Endothelial cell of umbilical vein (primary cell): ENCODE measurements around the gene CDKN2B-AS1. TPM values are rescaled to one million over a fixed set of nuclear protein-coding genes. Genes with fewer than 3 reads are reported as not detected.

Source experiments
- BruUV-seq: library from RNA; stranded (reverse); fragments of 400-500 nt; replicated peaks from 2 replicates; lab custom pipeline; 2021; lab: Mats Ljungman, UMichigan
- CTCF ChIA-PET: fragments of 300-600, 350-600 bp; sonication (Branson Sonifier 250); formaldehyde crosslinking; loops from one replicate; lab custom pipeline; 2021; ENCODE audit warnings: antibody characterized with exemption, inconsistent platforms; lab: Charles Lee
- POLR2A ChIA-PET: fragments of 300-600, 350-600 bp; sonication (Branson Sonifier 250); formaldehyde crosslinking; loops from one replicate; lab custom pipeline; 2021; ENCODE audit warnings: antibody characterized with exemption, inconsistent platforms; lab: Charles Lee
- DNase-seq: peaks from one replicate; pipeline ENCODE4 v3.0.0-alpha.2; 2011; ENCODE audit warnings: low read depth, low spot score
- FAIRE-seq: peaks from 2 replicates; lab custom pipeline; 2011; peaks lifted over from hg19 to GRCh38; lab: Jason Lieb, UNC
- H2AFZ ChIP-seq: 2 replicates; pipeline ENCODE4 v1.6.0; 2012; ENCODE audit warnings: low read depth, low read length, control low read depth, inconsistent platforms
- H3K27ac ChIP-seq: 2 replicates; pipeline ENCODE4 v1.5.1; 2011; ENCODE audit warnings: low read depth, mild to moderate bottlenecking, control low read depth, low read length, moderate library complexity; ENCODE audit not compliant: insufficient read depth
- H3K27me3 ChIP-seq, 2 experiments: 2 replicates each; pipeline versions ENCODE4 v1.6.0 to v1.6.1; 2011; ENCODE audit warnings: low read length in 2 of 2, mixed read lengths in 1 of 2; ENCODE audit not compliant: control insufficient read depth in 2 of 2, insufficient read depth in 2 of 2
- H3K36me3 ChIP-seq, 2 experiments: 2 replicates in 1 of 2; 3 replicates in 1 of 2; pipeline ENCODE4 v1.5.1; 2011; ENCODE audit warnings: low read length in 2 of 2, mild to moderate bottlenecking in 1 of 2, moderate library complexity in 1 of 2; ENCODE audit not compliant: control insufficient read depth in 2 of 2, insufficient read depth in 2 of 2; ENCODE audit errors: extremely low read depth in 1 of 2
- H3K4me1 ChIP-seq: 3 replicates; pipeline ENCODE4 v1.5.1; 2011; ENCODE audit warnings: mild to moderate bottlenecking, low read length; ENCODE audit not compliant: control insufficient read depth, insufficient read depth; ENCODE audit errors: extremely low read depth
- H3K4me2 ChIP-seq: 2 replicates; pipeline ENCODE4 v1.6.1; 2011; ENCODE audit warnings: low read length, control low read depth, mixed read lengths; ENCODE audit not compliant: insufficient read depth
- H3K4me3 ChIP-seq, 3 experiments: fragments of 200-600 bp in 1 of 3; sonication (generic), shearing (Covaris generic) in 1 of 3; replicated peaks in 1 of 3; 2 replicates each; pipeline ENCODE4 v1.5.1; 2011 to 2016; ENCODE audit warnings: control low read depth in 3 of 3, low read length in 3 of 3, mild to moderate bottlenecking in 2 of 3, inconsistent platforms in 1 of 3, low read depth in 1 of 3, moderate library complexity in 1 of 3; ENCODE audit not compliant: insufficient read depth in 1 of 3
- H3K79me2 ChIP-seq: 2 replicates; pipeline ENCODE4 v1.6.0; 2012; ENCODE audit warnings: low read length, inconsistent platforms; ENCODE audit not compliant: control insufficient read depth, insufficient read depth
- H3K9ac ChIP-seq: replicated peaks from 2 replicates; pipeline ENCODE3; 2011; ENCODE audit warnings: low read length, control low read depth; ENCODE audit not compliant: insufficient read depth; ENCODE audit errors: extremely low read depth
- H3K9me1 ChIP-seq: replicated peaks from 3 replicates; pipeline ENCODE4 v1.6.0; 2011; ENCODE audit warnings: mild to moderate bottlenecking, low read length; ENCODE audit not compliant: control insufficient read depth, insufficient read depth; ENCODE audit errors: extremely low read depth
- H3K9me3 ChIP-seq: replicated peaks from 2 replicates; pipeline ENCODE4 v1.5.1; 2012; ENCODE audit warnings: low read length, inconsistent platforms; ENCODE audit not compliant: control insufficient read depth, insufficient read depth
- H4K20me1 ChIP-seq: replicated peaks from 2 replicates; pipeline ENCODE3; 2011; ENCODE audit warnings: mild to moderate bottlenecking, low read length; ENCODE audit not compliant: control insufficient read depth, insufficient read depth; ENCODE audit errors: extremely low read depth
- CTCF ChIP-seq, 2 donors: IDR thresholded peaks; 1 replicate in 1 of 2; 2 replicates in 1 of 2; pipeline ENCODE4 v1.5.1; 2011; ENCODE audit warnings: low read length in 2 of 2, mild to moderate bottlenecking in 2 of 2, moderate library complexity in 2 of 2, control low read depth in 1 of 2, inconsistent platforms in 1 of 2, low read depth in 1 of 2; ENCODE audit not compliant: insufficient read depth in 1 of 2; ENCODE audit errors: extremely low read depth in 1 of 2
- EZH2 ChIP-seq: IDR thresholded peaks from 2 replicates; pipeline ENCODE4 v1.6.1; 2012; ENCODE audit warnings: borderline replicate concordance, low read depth, mild to moderate bottlenecking, moderate library complexity, low read length, inconsistent platforms; ENCODE audit not compliant: severe bottlenecking
- FOS ChIP-seq: IDR thresholded peaks from 2 replicates; pipeline ENCODE4 v1.6.1; 2011; ENCODE audit warnings: mild to moderate bottlenecking, low read length, moderate library complexity, borderline replicate concordance; ENCODE audit not compliant: insufficient read depth
- GATA2 ChIP-seq: IDR thresholded peaks from 2 replicates; pipeline ENCODE4 v1.7.0; 2011; ENCODE audit warnings: low read depth, mild to moderate bottlenecking, moderate library complexity, mixed read lengths, low read length; ENCODE audit not compliant: insufficient read length, insufficient read depth
- JUN ChIP-seq: IDR thresholded peaks from 2 replicates; pipeline ENCODE4 v1.6.1; 2011; ENCODE audit warnings: borderline replicate concordance, low read depth; ENCODE audit not compliant: insufficient read length, insufficient read depth
- MAX ChIP-seq: IDR thresholded peaks from 2 replicates; pipeline ENCODE4 v1.6.1; 2011; ENCODE audit not compliant: insufficient read depth, insufficient read length
- MYC ChIP-seq: IDR thresholded peaks from one replicate; pipeline ENCODE4 v1.6.1; 2011; ENCODE audit warnings: mild to moderate bottlenecking, low read depth, low read length
- POLR2A ChIP-seq: IDR thresholded peaks from 2 replicates; pipeline ENCODE4 v1.6.1; 2012; ENCODE audit warnings: low read depth, mild to moderate bottlenecking, control low read depth, low read length
- POLR2AphosphoS5 ChIP-seq: IDR thresholded peaks from 2 replicates; pipeline ENCODE4 v1.6.1; 2012; ENCODE audit warnings: low read depth, mild to moderate bottlenecking, control low read depth, low read length, moderate library complexity; ENCODE audit not compliant: insufficient read depth
- dilution Hi-C: fragments of 300-500 bp; cut with MboI; formaldehyde crosslinking; loops from one replicate; pipeline ENCODE4 v1.15.0; 2019; ENCODE audit warnings: low sequenced_read_pairs; ENCODE audit not compliant: extremely low pct_ligation_motif_present
- intact Hi-C: fragments of 100-400 bp; cut with micrococcal nuclease; formaldehyde crosslinking; loops from one replicate; pipeline ENCODE4 v1.10.0; 2022
- polyA plus RNA-seq, 4 experiments: library from polyadenylated mRNA; depleted of rRNA in 3 of 4; stranded (reverse) in 3 of 4; unstranded in 1 of 4; fragments of >200 nt; gene quantifications; 2 replicates each; pipeline versions ENCODE4 v1.2.1 to v1.2.3, GENCODE V29; 2011 to 2012; ENCODE audit warnings: missing spikeins in 1 of 4
- total RNA-seq: library from RNA; stranded (reverse); gene quantifications from 2 replicates; pipeline ENCODE4 v1.2.3, GENCODE V29; 2021

Gene CDKN2B-AS1
- total and polyA plus RNA-seq, 2 donors (not counting 3 experiments of a cell fraction or from before 2014, with no cell fraction given), result 0.44 to 1.9 TPM

GRCh38 chr9:22041344-22041743, 46.8 kb downstream of the CDKN2B-AS1 start:
- dilution Hi-C loops (no loop called here), intact Hi-C loops (no loop called here)
- H3K27ac ChIP-seq, result no peak overlapping the region
- no peaks in the 10 kb centered on the region for H3K27me3 ChIP-seq
- peaks cover 21% of the 10 kb centered on the region for H3K4me1 ChIP-seq
- no peak overlapping the region for H3K4me3 ChIP-seq
- H3K9me1 ChIP-seq, result no peaks in the 10 kb centered on the region
- TF ChIP-seq CTCF (IDR thresholded peaks at IDR 0.05; ENCODE audit: extremely low read depth in 1 of 2, insufficient read depth in 1 of 2, low read depth in 1 of 2, low read length in 2 of 2) (no peak), MYC (no peak), FOS (no peak)
- no peak overlapping the region for H2AFZ ChIP-seq
- H3K9ac ChIP-seq, result no peak overlapping the region
- no peaks in the 10 kb centered on the region for H3K36me3 ChIP-seq
- no peak for FAIRE-seq
- ChIA-PET POLR2A (no interaction called here), CTCF (interaction anchor here (1.0 to 7.1 kb wide), 5 partner anchors 11 to 228 kb away, joined by 3 to 53 read pairs (median 7); partner anchors contain the start of gene CDKN2B)
- DNase-seq, result no peak
- H3K4me2 ChIP-seq, result no peak overlapping the region
- H3K9me3 ChIP-seq, result no peaks in the 10 kb centered on the region
- no TSS peak for BruUV-seq
- no peaks in the 10 kb centered on the region for H3K79me2 ChIP-seq
- no peaks in the 10 kb centered on the region for H4K20me1 ChIP-seq

- H3K4me3 ChIP-seq, result no peak overlapping the region
- no peaks in the 10 kb centered on the region for H3K36me3 ChIP-seq
- H2AFZ ChIP-seq, result no peak overlapping the region
- H3K9me1 ChIP-seq, result no peaks in the 10 kb centered on the region
- no peaks in the 10 kb centered on the region for H3K79me2 ChIP-seq
- H3K27ac ChIP-seq, result no peak overlapping the region
- ChIA-PET CTCF (interaction anchor here (0.7 to 7.1 kb wide), 5 partner anchors 34 to 229 kb away, joined by 3 to 53 read pairs (median 6); partner anchors contain the start of gene CDKN2B), POLR2A (no interaction called here)
- no peaks in the 10 kb centered on the region for H3K9me3 ChIP-seq
- TF ChIP-seq POLR2A (no peak), MYC (no peak), EZH2 (no peak), MAX (no peak), FOS (no peak), POLR2AphosphoS5 (no peak), JUN (no peak), GATA2 (no peak), CTCF (IDR thresholded peaks at IDR 0.05; ENCODE audit: extremely low read depth in 1 of 2, insufficient read depth in 1 of 2, low read depth in 1 of 2, low read length in 2 of 2) (no peak)
- H3K9ac ChIP-seq, result no peak overlapping the region
- DNase-seq (no peak), FAIRE-seq (no peak)
- H3K4me1 ChIP-seq, result peaks cover 21% of the 10 kb centered on the region
- H4K20me1 ChIP-seq, result no peaks in the 10 kb centered on the region
- H3K4me2 ChIP-seq, result no peak overlapping the region
- intact Hi-C loops (no loop called here), dilution Hi-C loops (no loop called here)
- H3K27me3 ChIP-seq, result no peaks in the 10 kb centered on the region
- BruUV-seq, result no TSS peak
Observed at GRCh38 chr9:22041775-22042174, 47.2 kb downstream of the CDKN2B-AS1 start.
